Neural cell (in vitro differentiated cells): Measurements from ENCODE around the gene S100PBP. TPM values are rescaled to one million over a fixed set of nuclear protein-coding genes. Genes with fewer than 3 reads are reported as not detected.

ENCODE experiments used
- H2AFZ ChIP-seq: fragments of 200-600, 300-800 bp; sonication (generic), shearing (Covaris generic); 2 replicates; pipeline ENCODE4 v1.6.0; 2014; ENCODE audit warnings: low read depth, mild to moderate bottlenecking, antibody characterized with exemption, low read length, moderate library complexity
- H3F3A ChIP-seq: fragments of 200-600 bp; shearing (Covaris generic); 2 replicates; pipeline ENCODE4 v1.6.1; 2016; ENCODE audit warnings: mild to moderate bottlenecking, moderate library complexity, mixed read lengths, antibody characterized with exemption, low read length; ENCODE audit not compliant: insufficient read depth, poor library complexity, severe bottlenecking
- H3K27ac ChIP-seq: fragments of 200-600, 300-800 bp; sonication (generic), shearing (Covaris generic); 2 replicates; pipeline ENCODE4 v1.5.1; 2014; ENCODE audit warnings: mild to moderate bottlenecking, low read length, moderate library complexity
- H3K27me3 ChIP-seq: fragments of 300-800, 200-600 bp; sonication (generic), shearing (Covaris generic); 2 replicates; pipeline ENCODE4 v1.6.0; 2014; ENCODE audit warnings: mild to moderate bottlenecking, low read depth, low read length, moderate library complexity; ENCODE audit not compliant: insufficient read depth
- H3K36me3 ChIP-seq: fragments of 300-800, 200-600 bp; sonication (generic), shearing (Covaris generic); 2 replicates; pipeline ENCODE4 v1.5.1; 2014; ENCODE audit warnings: mild to moderate bottlenecking, antibody characterized with exemption, low read length, moderate library complexity; ENCODE audit not compliant: insufficient read depth
- H3K4me2 ChIP-seq: fragments of 300-800, 200-600 bp; sonication (generic), shearing (Covaris generic); 2 replicates; pipeline ENCODE4 v1.6.0; 2014; ENCODE audit warnings: mild to moderate bottlenecking, low read length
- H3K4me3 ChIP-seq: fragments of 300-800, 200-600 bp; sonication (generic), shearing (Covaris generic); 2 replicates; pipeline ENCODE4 v1.5.1; 2014; ENCODE audit warnings: mild to moderate bottlenecking, low read length, moderate library complexity
- H3K79me2 ChIP-seq: fragments of 200-600 bp; shearing (Covaris generic); replicated peaks from 2 replicates; pipeline ENCODE4 v1.6.0; 2014; ENCODE audit warnings: mild to moderate bottlenecking, low read length, moderate library complexity; ENCODE audit not compliant: insufficient read depth
- H3K9ac ChIP-seq: fragments of 300-800, 200-600 bp; sonication (generic), shearing (Covaris generic); 2 replicates; pipeline ENCODE4 v1.6.1; 2016; ENCODE audit warnings: mild to moderate bottlenecking, low read length, mixed read lengths
- H3K9me2 ChIP-seq: fragments of 200-600 bp; shearing (Covaris generic); 2 replicates; pipeline ENCODE4 v1.6.1; 2016; ENCODE audit warnings: mild to moderate bottlenecking, low read length, mixed read lengths; ENCODE audit not compliant: insufficient read depth
- H3K9me3 ChIP-seq: fragments of 200-600, 300-800 bp; sonication (generic), shearing (Covaris generic); 2 replicates; pipeline ENCODE4 v1.6.1; 2016; ENCODE audit warnings: mild to moderate bottlenecking, mixed run types, low read length, moderate library complexity, mixed read lengths
- H4K20me1 ChIP-seq: fragments of 200-600 bp; shearing (Covaris generic); 2 replicates; pipeline ENCODE4 v1.6.1; 2016; ENCODE audit warnings: mild to moderate bottlenecking, mixed run types; ENCODE audit not compliant: insufficient read depth
- EP300 ChIP-seq: fragments of 450-650 bp; conservative IDR thresholded peaks from 2 replicates; pipeline ENCODE4 v1.6.1; 2014; ENCODE audit warnings: antibody characterized with exemption, mild to moderate bottlenecking, moderate library complexity; ENCODE audit not compliant: poor library complexity, severe bottlenecking
- EZH2 ChIP-seq: fragments of 200-600, 300-800 bp; shearing (Covaris generic), sonication (generic); IDR thresholded peaks from 2 replicates; pipeline ENCODE4 v1.6.1; 2014; ENCODE audit warnings: antibody characterized with exemption, low read length, borderline replicate concordance, mild to moderate bottlenecking; ENCODE audit not compliant: insufficient read depth, poor library complexity, severe bottlenecking
- MXI1 ChIP-seq: fragments of 450-650 bp; conservative IDR thresholded peaks from 2 replicates; pipeline ENCODE4 v1.6.1; 2014; ENCODE audit warnings: antibody characterized with exemption, mild to moderate bottlenecking; ENCODE audit not compliant: poor library complexity, severe bottlenecking
- POLR2AphosphoS5 ChIP-seq: IDR thresholded peaks from 2 replicates; pipeline ENCODE4 v1.6.1; 2012
- RAD21 ChIP-seq: fragments of 450-650 bp; conservative IDR thresholded peaks from 2 replicates; pipeline ENCODE4 v1.6.1; 2014; ENCODE audit warnings: antibody characterized with exemption, mild to moderate bottlenecking, moderate library complexity
- SMC3 ChIP-seq: fragments of 450-650 bp; conservative IDR thresholded peaks from 2 replicates; pipeline ENCODE4 v1.6.1; 2014; ENCODE audit warnings: antibody characterized with exemption, mild to moderate bottlenecking, moderate library complexity; ENCODE audit not compliant: poor library complexity
- TAF1 ChIP-seq: IDR thresholded peaks from 2 replicates; pipeline ENCODE4 v1.6.1; 2012; ENCODE audit warnings: low read depth
- polyA plus RNA-seq: library from polyadenylated mRNA; depleted of rRNA; stranded (reverse); fragments of >200 nt; gene quantifications from 2 replicates; pipeline ENCODE4 v1.2.3, GENCODE V29; 2014
- TF ChIP-seq, protein P1 (sequence below): IDR thresholded peaks from 2 replicates; pipeline ENCODE4 v1.6.1; 2012; ENCODE audit warnings: borderline replicate concordance
- TF ChIP-seq, protein P2 (sequence below): fragments of 450-650 bp; IDR thresholded peaks from 2 replicates; pipeline ENCODE4 v1.5.1; 2014; ENCODE audit warnings: antibody characterized with exemption, mild to moderate bottlenecking, moderate library complexity; ENCODE audit not compliant: poor library complexity, severe bottlenecking

Gene S100PBP
- polyA plus RNA-seq, 1 donor from 2014 or later: 77.0 TPM

DNA sequence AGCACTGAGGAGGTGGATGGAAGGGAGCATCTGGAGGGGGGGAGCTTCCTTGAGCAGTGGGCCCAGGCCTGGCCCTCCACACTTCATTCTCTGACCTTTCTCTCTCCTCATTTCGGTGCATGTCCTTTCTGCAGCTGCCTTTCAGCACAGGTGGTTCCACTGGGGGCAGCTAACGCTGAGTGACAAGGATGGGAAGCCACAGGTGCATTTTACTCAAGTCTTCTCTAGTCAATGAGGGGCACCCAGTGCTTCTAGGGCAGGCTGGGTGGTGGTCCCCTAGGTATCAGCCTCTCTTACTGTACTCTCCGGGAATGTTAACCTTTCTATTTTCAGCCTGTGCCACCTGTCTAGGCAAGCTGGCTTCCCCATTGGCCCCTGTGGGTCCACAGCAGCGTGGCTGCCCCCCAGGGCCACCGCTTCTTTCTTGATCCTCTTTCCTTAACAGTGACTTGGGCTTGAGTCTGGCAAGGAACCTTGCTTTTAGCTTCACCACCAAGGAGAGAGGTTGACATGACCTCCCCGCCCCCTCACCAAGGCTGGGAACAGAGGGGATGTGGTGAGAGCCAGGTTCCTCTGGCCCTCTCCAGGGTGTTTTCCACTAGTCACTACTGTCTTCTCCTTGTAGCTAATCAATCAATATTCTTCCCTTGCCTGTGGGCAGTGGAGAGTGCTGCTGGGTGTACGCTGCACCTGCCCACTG, 43.5 kb upstream of the S100PBP start:
- H3K27ac ChIP-seq: no peak overlapping the region
- H3K4me2 ChIP-seq: no peak overlapping the region
- H3K9ac ChIP-seq: no peak overlapping the region
- H4K20me1 ChIP-seq: no peaks in the 10 kb centered on the region
- H3K9me2 ChIP-seq: no peaks in the 10 kb centered on the region
- TF ChIP-seq RAD21 (no peak), TAF1 (no peak), SMC3 (no peak), MXI1 (no peak), POLR2AphosphoS5 (no peak), EZH2 (no peak), EP300 (no peak)
- TF ChIP-seq, protein P1, sequence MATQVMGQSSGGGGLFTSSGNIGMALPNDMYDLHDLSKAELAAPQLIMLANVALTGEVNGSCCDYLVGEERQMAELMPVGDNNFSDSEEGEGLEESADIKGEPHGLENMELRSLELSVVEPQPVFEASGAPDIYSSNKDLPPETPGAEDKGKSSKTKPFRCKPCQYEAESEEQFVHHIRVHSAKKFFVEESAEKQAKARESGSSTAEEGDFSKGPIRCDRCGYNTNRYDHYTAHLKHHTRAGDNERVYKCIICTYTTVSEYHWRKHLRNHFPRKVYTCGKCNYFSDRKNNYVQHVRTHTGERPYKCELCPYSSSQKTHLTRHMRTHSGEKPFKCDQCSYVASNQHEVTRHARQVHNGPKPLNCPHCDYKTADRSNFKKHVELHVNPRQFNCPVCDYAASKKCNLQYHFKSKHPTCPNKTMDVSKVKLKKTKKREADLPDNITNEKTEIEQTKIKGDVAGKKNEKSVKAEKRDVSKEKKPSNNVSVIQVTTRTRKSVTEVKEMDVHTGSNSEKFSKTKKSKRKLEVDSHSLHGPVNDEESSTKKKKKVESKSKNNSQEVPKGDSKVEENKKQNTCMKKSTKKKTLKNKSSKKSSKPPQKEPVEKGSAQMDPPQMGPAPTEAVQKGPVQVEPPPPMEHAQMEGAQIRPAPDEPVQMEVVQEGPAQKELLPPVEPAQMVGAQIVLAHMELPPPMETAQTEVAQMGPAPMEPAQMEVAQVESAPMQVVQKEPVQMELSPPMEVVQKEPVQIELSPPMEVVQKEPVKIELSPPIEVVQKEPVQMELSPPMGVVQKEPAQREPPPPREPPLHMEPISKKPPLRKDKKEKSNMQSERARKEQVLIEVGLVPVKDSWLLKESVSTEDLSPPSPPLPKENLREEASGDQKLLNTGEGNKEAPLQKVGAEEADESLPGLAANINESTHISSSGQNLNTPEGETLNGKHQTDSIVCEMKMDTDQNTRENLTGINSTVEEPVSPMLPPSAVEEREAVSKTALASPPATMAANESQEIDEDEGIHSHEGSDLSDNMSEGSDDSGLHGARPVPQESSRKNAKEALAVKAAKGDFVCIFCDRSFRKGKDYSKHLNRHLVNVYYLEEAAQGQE: no peak
- TF ChIP-seq, protein P2, sequence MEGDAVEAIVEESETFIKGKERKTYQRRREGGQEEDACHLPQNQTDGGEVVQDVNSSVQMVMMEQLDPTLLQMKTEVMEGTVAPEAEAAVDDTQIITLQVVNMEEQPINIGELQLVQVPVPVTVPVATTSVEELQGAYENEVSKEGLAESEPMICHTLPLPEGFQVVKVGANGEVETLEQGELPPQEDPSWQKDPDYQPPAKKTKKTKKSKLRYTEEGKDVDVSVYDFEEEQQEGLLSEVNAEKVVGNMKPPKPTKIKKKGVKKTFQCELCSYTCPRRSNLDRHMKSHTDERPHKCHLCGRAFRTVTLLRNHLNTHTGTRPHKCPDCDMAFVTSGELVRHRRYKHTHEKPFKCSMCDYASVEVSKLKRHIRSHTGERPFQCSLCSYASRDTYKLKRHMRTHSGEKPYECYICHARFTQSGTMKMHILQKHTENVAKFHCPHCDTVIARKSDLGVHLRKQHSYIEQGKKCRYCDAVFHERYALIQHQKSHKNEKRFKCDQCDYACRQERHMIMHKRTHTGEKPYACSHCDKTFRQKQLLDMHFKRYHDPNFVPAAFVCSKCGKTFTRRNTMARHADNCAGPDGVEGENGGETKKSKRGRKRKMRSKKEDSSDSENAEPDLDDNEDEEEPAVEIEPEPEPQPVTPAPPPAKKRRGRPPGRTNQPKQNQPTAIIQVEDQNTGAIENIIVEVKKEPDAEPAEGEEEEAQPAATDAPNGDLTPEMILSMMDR: no peak
- no peaks in the 10 kb centered on the region for H3K9me3 ChIP-seq
- no peaks in the 10 kb centered on the region for H3F3A ChIP-seq
- H3K36me3 ChIP-seq: no peaks in the 10 kb centered on the region
- no peaks in the 10 kb centered on the region for H3K79me2 ChIP-seq
- no peak overlapping the region for H2AFZ ChIP-seq
- no peaks in the 10 kb centered on the region for H3K27me3 ChIP-seq
- no peak overlapping the region for H3K4me3 ChIP-seq

DNA sequence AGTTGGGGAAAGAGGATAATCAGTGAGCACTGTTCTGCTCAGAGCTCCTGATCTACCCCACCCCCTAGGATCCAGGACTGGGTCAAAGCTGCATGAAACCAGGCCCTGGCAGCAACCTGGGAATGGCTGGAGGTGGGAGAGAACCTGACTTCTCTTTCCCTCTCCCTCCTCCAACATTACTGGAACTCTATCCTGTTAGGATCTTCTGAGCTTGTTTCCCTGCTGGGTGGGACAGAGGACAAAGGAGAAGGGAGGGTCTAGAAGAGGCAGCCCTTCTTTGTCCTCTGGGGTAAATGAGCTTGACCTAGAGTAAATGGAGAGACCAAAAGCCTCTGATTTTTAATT, 43.0 kb upstream of the S100PBP start:
- no peak overlapping the region for H3K4me3 ChIP-seq
- no peak overlapping the region for H3K9ac ChIP-seq
- H4K20me1 ChIP-seq: no peaks in the 10 kb centered on the region
- TF ChIP-seq EZH2: no peak
- TF ChIP-seq TAF1: no peak
- no peak for TF ChIP-seq RAD21
- TF ChIP-seq POLR2AphosphoS5: no peak
- no peak for TF ChIP-seq MXI1
- H3K4me2 ChIP-seq: no peak overlapping the region
- no peaks in the 10 kb centered on the region for H3K79me2 ChIP-seq
- no peaks in the 10 kb centered on the region for H3K27me3 ChIP-seq
- H3F3A ChIP-seq: no peaks in the 10 kb centered on the region
- H3K36me3 ChIP-seq: no peaks in the 10 kb centered on the region
- no peaks in the 10 kb centered on the region for H3K9me3 ChIP-seq
- no peaks in the 10 kb centered on the region for H3K9me2 ChIP-seq
- H2AFZ ChIP-seq: no peak overlapping the region
- H3K27ac ChIP-seq: no peak overlapping the region
